IPS-20b (cell line): ENCODE results near the gene NEDD4.

Experiments used
- H3K27ac ChIP-seq: one replicate; pipeline ENCODE4 v1.5.1; 2013; ENCODE audit warnings: low read length
- H3K27me3 ChIP-seq: 2 replicates; pipeline ENCODE4 v1.6.1; 2013; ENCODE audit warnings: mild to moderate bottlenecking, low read length, inconsistent platforms; ENCODE audit not compliant: insufficient read depth
- H3K36me3 ChIP-seq: 2 replicates; pipeline ENCODE4 v1.6.1; 2013; ENCODE audit warnings: low read depth, mild to moderate bottlenecking, inconsistent platforms, low read length, moderate library complexity; ENCODE audit not compliant: insufficient read depth
- H3K4me1 ChIP-seq: 2 replicates; pipeline ENCODE4 v1.6.1; 2013; ENCODE audit warnings: mild to moderate bottlenecking, control low read depth, inconsistent platforms, low read length, moderate library complexity; ENCODE audit not compliant: insufficient read depth
- H3K4me3 ChIP-seq: 2 replicates; pipeline ENCODE4 v1.5.1; 2013; ENCODE audit warnings: mild to moderate bottlenecking, low read length, inconsistent platforms
- H3K9ac ChIP-seq: 2 replicates; pipeline ENCODE4 v1.6.1; 2013; ENCODE audit warnings: low read depth, mild to moderate bottlenecking, inconsistent platforms, low read length, moderate library complexity
- H3K9me3 ChIP-seq: 2 replicates; pipeline ENCODE4 v1.6.1; 2013; ENCODE audit warnings: mild to moderate bottlenecking, low read depth, low read length, inconsistent platforms; ENCODE audit not compliant: insufficient read depth

The NEDD4 gene

DNA sequence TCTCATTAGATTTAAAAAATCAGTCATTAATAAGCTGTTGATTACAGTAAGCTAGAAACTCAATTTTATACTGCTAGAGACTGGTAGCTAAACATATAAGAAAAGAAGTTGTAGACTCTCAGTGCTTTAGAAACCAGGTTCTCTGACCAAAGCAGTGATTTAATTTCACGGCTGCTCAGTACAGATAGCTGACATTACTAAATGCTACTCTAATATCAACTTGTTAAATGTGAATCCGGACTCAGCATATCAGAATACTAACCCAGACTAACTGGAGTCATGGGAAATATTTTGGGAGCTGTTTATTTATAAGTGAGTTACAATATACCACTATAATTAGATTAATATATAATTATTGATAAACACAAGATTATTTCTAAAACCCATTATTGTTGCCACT, 80.4 kb downstream of the NEDD4 start:
- Histone ChIP-seq H3K4me1 (0 out of 2 replicates have a peak, but pooled peaks cover 3% of the 10 kb centered on the region), H3K27me3 (no peaks in the 10 kb centered on the region), H3K36me3 (no peaks in the 10 kb centered on the region), H3K27ac (no peak overlapping the region), H3K9me3 (no peaks in the 10 kb centered on the region), H3K9ac (no peak overlapping the region), H3K4me3 (no peak overlapping the region)

DNA sequence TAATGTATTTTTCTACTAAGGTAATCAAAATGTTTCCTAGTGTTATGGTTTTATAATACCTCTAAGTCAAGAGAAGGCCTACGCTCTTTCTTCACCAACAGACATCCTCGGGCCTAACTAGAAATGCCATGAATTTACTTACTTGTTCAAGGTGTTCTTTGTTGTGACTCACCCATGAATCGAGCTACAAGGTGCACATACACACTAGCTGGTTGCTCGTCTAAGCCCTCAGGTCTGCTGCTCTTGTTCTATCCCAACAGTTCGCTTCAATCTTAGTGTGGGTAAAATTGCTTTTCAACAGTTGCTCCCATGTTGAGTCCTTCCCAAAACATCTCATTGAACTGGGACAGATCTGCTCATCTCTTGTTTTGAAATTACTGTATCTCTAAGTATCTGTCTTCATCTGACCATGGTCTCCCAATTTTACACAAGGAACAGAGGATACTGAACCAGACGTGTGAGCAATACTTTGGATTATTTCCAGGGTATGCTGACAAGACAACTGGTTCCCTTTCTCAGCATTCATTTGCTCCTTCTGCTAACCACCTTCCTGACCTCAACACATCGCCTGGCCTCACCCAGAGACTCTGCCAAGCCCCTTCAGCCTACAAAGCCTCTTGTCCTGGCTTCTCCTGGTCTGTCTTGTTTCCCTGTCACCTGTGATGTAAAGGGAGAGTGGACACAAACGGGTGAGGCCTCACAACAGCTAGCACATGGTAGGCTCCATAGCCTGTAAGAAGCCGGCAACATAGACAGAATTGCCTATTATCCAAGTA, 84.2 kb downstream of the NEDD4 start:
- Histone ChIP-seq H3K4me3 (no peak overlapping the region), H3K36me3 (no peaks in the 10 kb centered on the region), H3K9ac (no peak overlapping the region), H3K4me1 (no peaks in the 10 kb centered on the region), H3K27ac (no peak overlapping the region), H3K27me3 (no peaks in the 10 kb centered on the region), H3K9me3 (no peaks in the 10 kb centered on the region)

DNA sequence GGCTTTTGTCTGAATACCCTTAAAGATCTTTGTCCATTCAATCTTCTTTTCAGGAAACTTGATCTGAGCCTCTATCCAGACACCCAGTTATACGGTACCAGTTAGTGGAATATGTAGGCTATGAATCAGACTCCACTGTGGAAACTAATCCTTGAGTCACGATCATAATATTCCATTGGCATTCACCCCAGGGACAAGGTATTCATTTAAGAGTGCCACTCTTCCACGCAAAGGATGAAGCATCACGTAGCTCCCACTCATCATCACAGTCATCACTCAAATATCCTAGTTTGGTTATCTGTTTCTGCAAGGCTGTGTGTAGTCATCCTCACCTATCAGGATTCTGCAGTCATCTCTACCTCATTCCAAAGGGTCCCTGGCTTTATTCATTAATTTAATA, 85.6 kb downstream of the NEDD4 start:
- Histone ChIP-seq H3K9me3 (no peaks in the 10 kb centered on the region), H3K4me1 (no peaks in the 10 kb centered on the region), H3K9ac (no peak overlapping the region), H3K27me3 (no peaks in the 10 kb centered on the region), H3K27ac (no peak overlapping the region), H3K36me3 (no peaks in the 10 kb centered on the region), H3K4me3 (no peak overlapping the region)

DNA sequence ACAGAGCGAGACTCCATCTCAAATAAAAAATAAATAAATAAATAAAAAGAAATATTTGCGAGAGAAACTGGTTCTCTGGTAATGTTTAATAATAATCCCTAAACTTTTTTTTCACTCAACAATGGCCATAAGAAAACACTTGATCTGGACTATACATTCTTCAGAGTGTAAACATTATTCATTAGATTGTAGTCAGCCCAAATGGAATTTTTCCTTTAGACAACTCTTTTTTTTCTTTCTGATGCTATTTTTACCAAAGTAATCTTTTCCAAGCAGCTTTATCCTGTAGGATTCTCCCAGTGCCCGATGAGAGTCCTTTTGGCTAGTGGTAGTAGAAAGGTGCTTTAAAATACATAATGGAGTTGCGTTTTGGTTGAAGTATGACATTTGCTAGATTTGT, 90.4 kb downstream of the NEDD4 start:
- no peak overlapping the region for H3K9ac ChIP-seq
- no peaks in the 10 kb centered on the region for H3K4me1 ChIP-seq
- no peaks in the 10 kb centered on the region for H3K9me3 ChIP-seq
- H3K27me3 ChIP-seq: no peaks in the 10 kb centered on the region
- H3K27ac ChIP-seq: no peak overlapping the region
- H3K4me3 ChIP-seq: no peak overlapping the region
- H3K36me3 ChIP-seq: no peaks in the 10 kb centered on the region

DNA sequence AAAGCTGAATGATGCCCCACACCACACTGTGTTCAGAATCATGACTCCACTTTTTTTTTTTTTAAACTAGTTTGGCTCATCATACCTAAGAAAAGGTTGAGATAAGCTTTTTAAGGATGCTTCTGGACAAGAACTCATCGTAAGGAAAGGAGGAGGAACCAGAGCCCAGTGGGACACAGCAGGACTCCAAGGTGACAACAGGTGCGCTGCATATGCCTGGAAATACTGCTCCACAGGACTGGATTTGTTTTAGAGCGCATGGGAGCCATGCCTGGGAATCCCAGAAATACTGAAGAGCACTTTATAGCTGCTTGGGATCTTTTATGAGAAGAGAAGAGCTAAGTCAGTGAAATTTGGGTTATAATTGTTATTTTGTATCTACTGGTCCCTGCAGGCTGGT, 93.4 kb downstream of the NEDD4 start:
- no peak overlapping the region for H3K9ac ChIP-seq
- no peak overlapping the region for H3K4me3 ChIP-seq
- no peak overlapping the region for H3K27ac ChIP-seq
- no peaks in the 10 kb centered on the region for H3K27me3 ChIP-seq
- 0 out of 2 replicates have a peak, but pooled peaks cover 5% of the 10 kb centered on the region for H3K4me1 ChIP-seq
- H3K9me3 ChIP-seq: no peaks in the 10 kb centered on the region
- H3K36me3 ChIP-seq: no peaks in the 10 kb centered on the region

DNA sequence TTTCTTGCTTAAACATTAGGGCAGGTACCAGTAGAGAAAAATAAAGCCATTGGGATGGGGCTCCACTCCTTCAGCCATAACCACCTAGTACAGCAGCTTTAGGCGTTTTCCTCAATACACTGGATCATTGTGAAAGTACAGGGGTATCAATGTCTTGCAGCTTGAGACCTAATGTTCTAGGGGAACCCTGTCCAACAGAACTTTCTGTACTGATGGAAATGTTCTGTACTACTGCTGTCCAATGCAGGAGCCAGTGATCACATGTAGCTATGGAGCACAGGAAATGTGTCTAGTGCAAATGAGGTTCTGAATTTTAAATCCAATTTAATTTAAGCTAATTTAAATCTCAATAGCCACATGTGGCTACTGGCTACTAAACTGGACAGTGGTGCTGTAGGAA, 93.9 kb downstream of the NEDD4 start:
- Histone ChIP-seq H3K9ac (no peak overlapping the region), H3K27me3 (no peaks in the 10 kb centered on the region), H3K9me3 (no peaks in the 10 kb centered on the region), H3K36me3 (no peaks in the 10 kb centered on the region), H3K27ac (no peak overlapping the region), H3K4me1 (0 out of 2 replicates have a peak, but pooled peaks cover 5% of the 10 kb centered on the region), H3K4me3 (no peak overlapping the region)

DNA sequence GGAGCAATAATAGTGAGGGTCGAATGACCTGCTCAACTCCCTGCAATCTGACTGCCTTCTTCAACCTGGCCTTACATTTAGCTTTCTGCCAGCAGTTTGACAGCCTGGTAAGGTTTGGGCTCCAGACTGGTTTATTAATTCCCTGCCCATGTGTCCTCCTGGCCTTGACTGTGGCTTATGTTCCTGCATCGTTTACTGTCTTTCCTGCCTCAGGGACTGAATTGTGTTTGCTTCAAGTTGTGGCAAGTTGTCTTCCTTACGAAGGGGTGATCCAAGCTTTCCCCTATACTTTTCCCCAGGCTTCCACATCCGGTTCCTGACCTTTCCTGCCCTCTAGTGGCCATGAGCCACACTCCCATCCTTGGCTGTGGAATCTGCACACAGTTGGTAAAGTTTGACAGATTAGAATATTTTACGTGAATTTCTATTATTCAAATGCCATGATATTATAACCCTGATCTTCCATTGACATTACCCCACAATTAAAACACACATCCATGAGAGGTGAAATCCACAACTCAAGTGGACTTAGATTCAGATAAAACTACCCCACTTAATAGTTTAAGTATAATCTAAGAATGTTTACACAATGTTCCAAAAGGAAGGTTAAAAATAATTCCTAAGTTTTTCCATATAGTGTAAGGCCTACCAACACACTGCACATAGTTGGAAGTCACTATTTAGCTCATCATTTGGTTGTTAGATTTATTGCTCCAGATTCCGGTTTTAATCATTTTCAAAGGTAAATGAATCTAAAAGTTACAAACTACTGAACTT, 95.7 kb downstream of the NEDD4 start:
- H3K4me1 ChIP-seq: 0 out of 2 replicates have a peak, but pooled peaks cover 5% of the 10 kb centered on the region
- no peak overlapping the region for H3K4me3 ChIP-seq
- no peak overlapping the region for H3K9ac ChIP-seq
- H3K9me3 ChIP-seq: no peaks in the 10 kb centered on the region
- H3K27ac ChIP-seq: no peak overlapping the region
- no peaks in the 10 kb centered on the region for H3K36me3 ChIP-seq
- H3K27me3 ChIP-seq: no peaks in the 10 kb centered on the region

DNA sequence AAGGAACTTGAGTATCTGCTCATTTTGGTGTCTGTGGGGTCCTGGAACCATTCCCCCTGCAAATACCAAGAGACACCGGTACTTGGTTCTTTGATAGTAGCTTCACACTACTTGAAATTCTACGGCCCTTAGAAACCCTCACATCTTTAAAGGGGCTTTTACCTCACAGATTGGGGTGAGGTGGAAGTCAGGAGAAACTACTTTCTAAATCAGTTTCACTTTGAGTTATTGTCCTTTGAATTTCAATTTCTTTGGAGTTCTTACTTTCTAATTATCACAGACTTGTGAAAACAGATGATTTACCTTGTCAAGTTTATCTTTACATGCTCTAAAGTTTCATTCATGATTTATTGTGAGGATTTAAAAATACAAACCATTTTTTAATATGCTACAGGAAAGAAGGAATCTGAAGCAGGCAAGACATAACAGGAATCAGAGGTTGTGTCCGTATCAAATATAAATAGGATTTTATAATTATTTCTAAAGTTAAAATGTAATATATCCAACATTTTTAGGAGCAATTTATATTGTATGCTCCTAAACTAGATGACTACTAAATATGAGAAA, 98.9 kb downstream of the NEDD4 start:
- Histone ChIP-seq H3K4me3 (no peak overlapping the region), H3K27ac (no peak overlapping the region), H3K9me3 (no peaks in the 10 kb centered on the region), H3K9ac (no peak overlapping the region), H3K4me1 (0 out of 2 replicates have a peak, but pooled peaks cover 5% of the 10 kb centered on the region), H3K36me3 (no peaks in the 10 kb centered on the region), H3K27me3 (no peaks in the 10 kb centered on the region)

DNA sequence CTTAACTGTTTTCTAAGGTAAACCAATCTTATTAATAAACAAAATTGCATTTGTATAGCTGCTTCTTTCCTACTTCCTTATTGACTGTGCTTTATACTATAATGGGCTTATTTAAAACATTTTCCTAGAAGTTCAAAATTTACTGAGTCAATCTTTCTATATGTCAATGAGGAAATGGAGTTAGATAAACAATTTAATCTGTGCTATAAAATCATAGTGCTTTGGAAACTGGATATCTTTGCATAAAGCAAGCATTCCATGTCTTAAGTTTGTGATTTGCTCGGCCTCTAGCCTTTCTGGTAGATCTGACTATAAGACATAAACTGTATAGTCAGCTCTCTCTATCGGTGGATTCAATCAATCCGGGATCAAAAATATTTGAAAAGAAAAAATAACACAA, 99.6 kb downstream of the NEDD4 start:
- Histone ChIP-seq H3K9me3 (no peaks in the 10 kb centered on the region), H3K27ac (no peak overlapping the region), H3K9ac (no peak overlapping the region), H3K36me3 (no peaks in the 10 kb centered on the region), H3K4me1 (0 out of 2 replicates have a peak, but pooled peaks cover 5% of the 10 kb centered on the region), H3K4me3 (no peak overlapping the region), H3K27me3 (no peaks in the 10 kb centered on the region)

DNA sequence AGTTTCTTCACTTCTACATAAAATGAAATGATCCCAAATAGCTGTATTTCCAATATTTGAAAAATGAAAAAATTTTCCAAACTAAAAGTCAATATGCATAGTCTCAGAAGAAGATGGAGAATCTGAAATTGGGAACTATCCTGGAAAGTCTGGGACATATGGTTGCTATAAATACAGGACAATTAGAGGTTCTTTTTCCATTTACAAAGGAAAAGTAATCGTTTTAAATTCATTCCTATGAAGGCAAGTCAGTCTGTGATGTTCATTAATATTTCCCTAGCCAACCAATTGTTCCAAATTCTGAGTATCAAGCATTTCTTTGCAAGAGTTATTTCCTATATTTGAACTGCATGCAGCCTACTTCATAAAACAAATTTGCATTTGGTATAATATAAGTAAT, 102.2 kb downstream of the NEDD4 start:
- H3K9ac ChIP-seq: no peak overlapping the region
- no peaks in the 10 kb centered on the region for H3K4me1 ChIP-seq
- H3K27ac ChIP-seq: no peak overlapping the region
- no peaks in the 10 kb centered on the region for H3K36me3 ChIP-seq
- no peak overlapping the region for H3K4me3 ChIP-seq
- no peaks in the 10 kb centered on the region for H3K27me3 ChIP-seq
- H3K9me3 ChIP-seq: no peaks in the 10 kb centered on the region; the same call in 1 of the 2 replicates

DNA sequence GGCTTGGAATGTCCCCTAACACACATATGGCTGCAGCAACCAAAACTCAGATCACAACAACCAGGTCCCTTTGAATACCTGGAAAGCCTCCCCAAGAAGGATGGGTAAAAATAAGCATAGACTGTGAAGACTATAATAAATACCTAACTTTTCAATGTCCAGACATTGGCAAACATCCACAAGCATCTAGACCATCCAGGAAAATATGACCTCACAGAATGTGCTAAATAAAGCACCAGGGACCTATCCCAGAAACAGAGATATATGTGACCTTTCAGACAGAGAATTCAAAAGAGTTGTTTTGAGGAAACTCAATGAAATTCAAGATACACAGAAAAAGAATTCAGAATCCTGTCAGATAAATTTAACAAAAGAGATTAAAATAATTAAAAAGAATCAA, 109.2 kb downstream of the NEDD4 start:
- Histone ChIP-seq H3K27ac (no peak overlapping the region), H3K4me3 (no peak overlapping the region), H3K36me3 (no peaks in the 10 kb centered on the region), H3K9me3 (no peaks in the 10 kb centered on the region; the same call in 1 of the 2 replicates), H3K9ac (no peak overlapping the region), H3K27me3 (no peaks in the 10 kb centered on the region), H3K4me1 (no peaks in the 10 kb centered on the region)

DNA sequence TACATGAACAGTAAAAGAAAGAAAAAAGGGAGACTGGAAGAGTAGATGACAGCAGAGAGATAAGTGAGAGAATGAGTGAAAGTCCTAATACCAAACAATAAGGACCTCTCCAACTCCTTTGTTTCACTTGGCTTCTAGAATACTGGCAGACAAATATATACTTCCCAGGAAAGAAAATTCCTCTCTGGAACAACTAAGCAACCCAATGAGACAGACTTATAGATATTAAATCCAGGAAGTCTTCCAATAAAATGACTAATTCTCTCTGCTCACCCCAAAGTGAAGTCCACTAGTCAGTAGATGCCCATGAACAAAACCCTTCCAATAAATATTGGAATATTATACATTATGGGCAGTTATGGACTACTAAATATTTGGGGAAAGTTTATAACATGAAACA, 114.2 kb downstream of the NEDD4 start:
- no peaks in the 10 kb centered on the region for H3K9me3 ChIP-seq
- H3K9ac ChIP-seq: no peak overlapping the region
- H3K4me1 ChIP-seq: no peaks in the 10 kb centered on the region
- no peaks in the 10 kb centered on the region for H3K27me3 ChIP-seq
- H3K36me3 ChIP-seq: no peaks in the 10 kb centered on the region
- no peak overlapping the region for H3K4me3 ChIP-seq
- no peak overlapping the region for H3K27ac ChIP-seq
